ENCODE results near the gene KAT2A. TPM values are rescaled to one million over a fixed set of nuclear protein-coding genes. Genes with fewer than 3 reads are reported as not detected.

Gene KAT2A
- total RNA-seq, 1 donor from 2014 or later = 19.2 TPM

Other genes starting within 250 kb of the KAT2A start
- gene ACLY, start 202.4 kb downstream of the KAT2A start, total RNA-seq = 106 TPM
- gene ODAD4, start 190.8 kb downstream of the KAT2A start, total RNA-seq = 0.89 TPM
- 34.0 TPM for gene CNP, start 154.6 kb downstream of the KAT2A start, total RNA-seq
- gene DNAJC7, start 103.9 kb downstream of the KAT2A start, total RNA-seq = 74.8 TPM
- gene NKIRAS2, start 101.3 kb downstream of the KAT2A start, total RNA-seq = 21.5 TPM
- 1.8 TPM for gene C17orf113, start 70.8 kb downstream of the KAT2A start, total RNA-seq
- gene ZNF385C, start 22.9 kb downstream of the KAT2A start, total RNA-seq = 1.3 TPM
- 5.4 TPM for gene DHX58, start 8.7 kb downstream of the KAT2A start, total RNA-seq
- gene HSPB9, start 1.4 kb upstream of the KAT2A start, total RNA-seq = not detected
- gene RAB5C, start 33.6 kb upstream of the KAT2A start, total RNA-seq = 38.8 TPM
- gene KCNH4, start 59.8 kb upstream of the KAT2A start, total RNA-seq = not detected
- not detected for gene HCRT, start 64.1 kb upstream of the KAT2A start, total RNA-seq
- gene GHDC, start 73.1 kb upstream of the KAT2A start, total RNA-seq = 5.4 TPM
- gene STAT5B, start 155.0 kb upstream of the KAT2A start, total RNA-seq = 35.6 TPM
- 27.8 TPM for gene STAT5A, start 167.1 kb upstream of the KAT2A start, total RNA-seq

Measured in skin of body (tissue), 1 donor.